ENCODE measurements around the gene LRRC3.
A peak's percentile ranks its signal among the peaks of the same experiment; 100 is the strongest.

LRRC3 gene

GRCh38 chr21:44480200-44481053 lies 25.1 kb downstream of the LRRC3 start:
- DNase-seq = no peak

DNA sequence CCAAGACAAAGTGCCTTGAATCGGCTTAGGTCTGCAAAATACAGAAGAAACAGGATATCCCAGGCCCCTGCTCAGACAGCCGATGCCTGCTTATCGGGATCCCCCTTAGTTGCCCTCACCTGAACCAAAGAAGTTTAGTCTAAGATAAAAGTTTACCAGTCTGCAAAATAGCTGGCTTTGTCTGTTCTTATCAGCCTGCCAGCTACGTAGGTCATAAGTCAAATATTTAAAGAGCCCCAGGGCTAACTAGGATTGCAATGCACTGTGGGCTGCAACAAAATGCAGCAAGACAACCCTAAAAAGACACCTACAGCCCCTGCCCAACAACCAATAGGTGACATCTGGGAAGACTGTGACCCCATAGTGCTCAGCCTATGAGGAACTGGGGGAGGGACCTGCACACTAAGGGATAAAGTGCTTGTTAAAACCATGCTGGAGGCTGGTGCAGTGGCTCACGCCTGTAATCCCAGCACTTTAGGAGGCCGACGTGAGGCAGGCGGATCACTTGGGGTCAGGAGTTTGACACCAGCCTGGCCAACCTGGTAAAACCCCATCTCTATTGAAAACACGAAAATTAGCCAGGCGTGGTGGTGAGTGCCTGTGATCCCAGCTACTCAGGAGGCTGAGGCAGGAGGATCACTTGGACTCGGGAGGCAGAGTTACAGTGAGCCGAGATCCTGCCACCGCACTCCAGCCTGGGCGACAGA lies 27.4 kb downstream of the LRRC3 start:
- no peak for DNase-seq

GRCh38 chr21:44483288-44484237 lies 28.3 kb downstream of the LRRC3 start:
- DNase-seq = no peak

- no peak for DNase-seq
Observed at GRCh38 chr21:44484498-44485253, 29.4 kb downstream of the LRRC3 start.

GRCh38 chr21:44485254-44485793 lies 30.0 kb downstream of the LRRC3 start:
- DNase-seq = peak; percentile 19

DNA sequence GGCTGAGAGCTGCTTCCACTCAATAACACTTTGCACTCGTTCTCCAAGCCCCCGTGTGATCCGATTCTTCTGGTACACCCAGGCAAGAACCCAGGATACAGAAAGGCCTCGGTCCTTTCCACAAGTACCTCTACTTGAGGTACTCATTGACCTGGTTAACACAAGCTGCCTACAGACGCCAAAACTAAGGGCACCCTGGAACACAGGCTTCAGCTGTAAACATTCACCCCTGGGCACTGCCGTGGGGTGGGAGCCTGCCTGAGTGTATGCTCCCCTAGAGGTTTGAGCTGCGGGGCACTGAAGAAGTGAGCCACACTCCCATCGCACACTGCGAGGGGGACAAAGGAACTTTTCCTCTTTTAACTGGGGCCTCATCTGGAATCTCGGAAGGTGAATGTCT lies 30.5 kb downstream of the LRRC3 start:
- no peak for DNase-seq

GRCh38 chr21:44486302-44486701 lies 31.0 kb downstream of the LRRC3 start:
- no peak for DNase-seq

GRCh38 chr21:44487831-44488230 lies 32.5 kb downstream of the LRRC3 start:
- DNase-seq = no peak

GRCh38 chr21:44489962-44490361 lies 34.7 kb downstream of the LRRC3 start:
- DNase-seq = no peak

- no peak for DNase-seq
Observed at GRCh38 chr21:44490405-44490804, 35.1 kb downstream of the LRRC3 start.

GRCh38 chr21:44490816-44491215 lies 35.5 kb downstream of the LRRC3 start:
- DNase-seq = no peak

DNA sequence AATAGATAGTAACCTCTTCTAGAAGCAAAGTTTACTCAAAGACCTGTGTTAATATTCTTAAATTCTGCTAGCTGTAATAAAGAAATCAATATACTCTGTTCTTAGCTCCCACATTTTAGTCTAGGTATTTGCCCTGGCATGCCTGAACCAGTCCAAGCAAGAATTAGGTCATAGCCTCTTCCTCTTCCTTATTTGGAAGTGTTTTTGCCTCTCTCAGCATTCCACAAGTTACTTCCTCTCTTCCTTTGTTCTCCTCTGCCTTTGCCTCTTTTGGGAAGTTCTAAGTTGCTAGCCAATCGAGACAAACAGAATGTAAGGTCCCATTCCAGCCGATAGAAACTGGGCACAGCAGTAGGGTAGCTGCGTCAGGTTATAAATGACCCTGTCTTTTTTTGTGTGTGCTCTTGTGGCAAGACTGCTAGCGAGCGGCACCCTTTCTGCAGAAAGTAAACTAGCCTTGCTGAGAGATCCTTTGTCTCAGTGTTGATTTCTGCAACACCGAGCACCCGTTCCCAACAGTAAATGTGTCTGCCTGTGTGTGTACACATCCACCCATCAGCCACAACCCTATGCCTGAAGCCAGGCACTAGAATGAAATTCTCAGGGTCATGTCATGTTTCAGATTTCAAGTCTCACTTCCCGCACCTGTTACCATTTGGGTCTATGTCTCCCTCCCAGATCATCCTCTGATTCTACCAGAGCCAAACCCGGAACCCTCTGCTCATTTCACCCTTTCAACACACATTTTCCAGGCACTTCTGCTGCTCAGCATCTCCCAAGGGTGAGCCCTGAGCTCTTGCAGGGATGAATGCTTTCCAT lies 37.5 kb downstream of the LRRC3 start:
- no peak for DNase-seq

- no peak for DNase-seq
Observed at GRCh38 chr21:44494418-44494817, 39.1 kb downstream of the LRRC3 start.

GRCh38 chr21:44494956-44495355 lies 39.6 kb downstream of the LRRC3 start:
- no peak for DNase-seq

DNA sequence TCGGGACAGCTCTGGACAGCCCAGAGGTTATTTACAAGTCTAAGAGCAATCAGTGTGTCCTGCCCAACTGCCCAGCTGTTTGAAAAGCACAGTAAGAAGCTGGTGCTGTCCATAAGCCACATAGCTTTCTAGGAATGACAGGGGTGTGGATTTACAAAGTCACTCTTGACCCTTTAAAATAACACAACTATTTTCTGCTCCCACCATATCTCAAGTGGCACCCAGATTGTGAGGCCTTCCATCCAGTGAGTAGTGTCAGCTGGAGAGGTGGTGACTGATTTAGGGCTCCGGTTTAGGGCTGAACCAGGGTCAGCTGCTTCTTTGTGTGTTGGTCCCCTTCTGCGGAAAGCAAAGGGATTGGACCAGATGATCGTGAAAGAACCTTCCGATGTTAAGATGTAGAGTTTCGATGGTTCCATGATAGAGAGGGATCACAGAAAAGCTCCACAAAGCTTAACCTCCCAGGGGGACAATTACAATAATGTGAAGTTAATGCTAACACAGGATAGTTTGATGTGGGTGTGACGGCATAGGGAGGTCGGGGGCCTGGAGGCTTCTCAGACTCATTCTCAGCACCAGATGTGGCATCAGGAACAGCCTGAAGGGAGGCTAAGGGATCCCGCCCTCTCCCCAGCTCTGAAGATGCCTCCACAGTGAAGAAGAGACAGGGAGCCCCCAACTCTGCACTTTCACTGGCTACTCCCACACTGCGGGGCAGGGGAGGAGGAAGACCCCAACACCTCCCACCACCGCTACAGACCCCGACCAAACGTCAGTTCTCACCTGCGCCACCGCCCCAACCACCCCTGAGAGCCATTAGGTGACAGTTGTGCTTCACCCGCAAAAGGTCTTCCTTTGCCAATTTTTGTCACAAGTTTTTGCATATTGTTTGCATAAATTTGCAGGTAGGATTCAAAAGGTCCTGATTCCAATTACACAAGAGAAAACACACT lies 40.6 kb downstream of the LRRC3 start:
- DNase-seq = no peak

GRCh38 chr21:44496564-44497550 lies 41.5 kb downstream of the LRRC3 start:
- no peak for DNase-seq

- DNase-seq = no peak
Observed at GRCh38 chr21:44497703-44498126, 42.4 kb downstream of the LRRC3 start.

Measured in fibroblast of upper back skin (primary cell).